GM08714 (cell line): ENCODE measurements around the gene LCN6.
"Not testable (repeated sequence)": the region's sequence is repeated elsewhere in the genome, so short reads cannot be mapped to it uniquely, and the experiment has no call there.

ENCODE experiments used
- H3K4me3 ChIP-seq: fragments of 200-500 bp; sonication (Bioruptor generic); 2 replicates; pipeline ENCODE4 v1.5.1; 2014; ENCODE audit warnings: mild to moderate bottlenecking, low read length, inconsistent platforms
- ZNF274 ChIP-seq: IDR thresholded peaks from 2 replicates; pipeline ENCODE4 v1.6.1; 2012; ENCODE audit warnings: mild to moderate bottlenecking, low read depth, low read length

The LCN6 gene, protein sequence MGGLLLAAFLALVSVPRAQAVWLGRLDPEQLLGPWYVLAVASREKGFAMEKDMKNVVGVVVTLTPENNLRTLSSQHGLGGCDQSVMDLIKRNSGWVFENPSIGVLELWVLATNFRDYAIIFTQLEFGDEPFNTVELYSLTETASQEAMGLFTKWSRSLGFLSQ

DNA sequence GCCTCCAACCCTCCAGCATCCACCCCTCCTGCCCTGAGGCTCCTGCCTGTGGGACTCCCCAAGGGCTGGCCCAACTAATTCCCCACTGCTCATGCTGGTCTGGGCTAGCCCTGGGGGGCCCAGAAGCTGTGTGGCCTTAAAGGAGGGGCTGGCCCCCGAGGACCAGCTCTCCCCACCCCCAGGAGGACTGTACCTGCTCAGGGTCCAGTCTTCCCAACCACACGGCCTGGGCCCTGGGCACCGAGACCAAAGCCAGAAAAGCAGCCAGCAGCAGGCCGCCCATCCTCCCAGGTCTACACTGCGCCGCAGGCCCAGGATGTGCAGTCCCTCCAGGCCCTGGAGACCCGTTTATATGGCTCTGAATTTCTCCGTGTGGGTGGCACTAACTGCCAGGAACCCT is at the start of gene LCN6:
TSS of gene LCN6 (minus strand) at position 325 of the 400 bp plus-strand sequence. CDS start at position 283, 42 bp downstream.
- no peak for TF ChIP-seq ZNF274
- no peak within 1 kb of the TSS for H3K4me3 ChIP-seq

DNA sequence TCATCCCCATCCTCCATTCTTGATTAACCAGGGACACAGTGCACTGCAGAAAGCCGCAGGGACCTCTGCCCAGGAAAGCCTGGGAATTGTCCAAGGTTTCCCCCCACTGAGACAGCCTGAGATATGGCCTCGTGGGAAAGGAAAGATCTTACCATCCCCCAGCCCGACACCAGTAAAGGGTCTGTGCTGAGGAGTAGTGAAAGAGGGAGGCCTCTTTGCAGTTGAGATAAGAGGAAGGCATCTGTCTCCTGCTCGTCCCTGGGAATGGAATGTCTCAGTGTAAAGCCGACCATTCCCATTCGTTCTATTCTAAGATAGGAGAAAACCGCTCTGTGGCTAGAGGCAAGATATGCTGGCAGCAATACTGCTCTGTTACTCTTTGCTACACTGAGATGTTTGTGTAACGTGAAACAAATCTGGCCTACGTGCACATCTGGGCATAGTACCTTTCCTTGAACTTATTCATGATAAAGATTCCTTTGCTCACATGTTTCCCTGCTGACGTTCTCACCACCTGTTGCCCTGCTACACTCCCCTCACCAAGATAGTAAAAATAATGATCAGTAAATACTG is 48.5 kb upstream of the LCN6 start:
- H3K4me3 ChIP-seq, result not testable (repeated sequence)

DNA sequence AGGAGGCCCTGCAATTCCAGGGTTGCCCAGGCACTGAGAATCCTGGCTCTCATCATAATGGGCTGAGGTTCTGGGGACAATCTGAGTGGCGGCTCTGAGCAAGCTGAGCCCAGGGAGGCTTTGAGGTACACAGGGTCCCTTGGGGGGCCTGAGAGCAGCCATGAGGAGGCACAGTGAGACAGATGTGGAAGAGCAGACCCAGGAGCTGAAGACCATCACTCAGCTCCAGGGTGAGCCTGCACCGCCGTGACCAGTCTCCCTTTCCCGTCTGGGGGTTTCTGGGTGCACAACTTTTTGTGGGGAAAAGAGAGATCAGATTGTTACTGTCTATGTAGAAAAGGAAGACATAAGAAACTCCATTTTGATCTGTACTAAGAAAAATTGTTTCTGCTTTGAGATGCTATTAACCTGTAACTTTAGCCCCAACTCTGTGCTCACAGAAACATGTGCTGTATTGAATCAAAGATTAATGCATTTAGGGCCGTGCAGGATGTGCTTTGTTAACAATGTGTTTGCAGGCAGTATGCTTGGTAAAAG is 48.0 kb upstream of the LCN6 start, which contains the start of gene CCDC183:
TSS of gene CCDC183 (plus strand) at position 101 of the 537 bp plus-strand sequence. CDS start at position 161, 60 bp downstream.
- TF ChIP-seq ZNF274, result no peak
- H3K4me3 ChIP-seq, result no peak within 1 kb of the TSS

DNA sequence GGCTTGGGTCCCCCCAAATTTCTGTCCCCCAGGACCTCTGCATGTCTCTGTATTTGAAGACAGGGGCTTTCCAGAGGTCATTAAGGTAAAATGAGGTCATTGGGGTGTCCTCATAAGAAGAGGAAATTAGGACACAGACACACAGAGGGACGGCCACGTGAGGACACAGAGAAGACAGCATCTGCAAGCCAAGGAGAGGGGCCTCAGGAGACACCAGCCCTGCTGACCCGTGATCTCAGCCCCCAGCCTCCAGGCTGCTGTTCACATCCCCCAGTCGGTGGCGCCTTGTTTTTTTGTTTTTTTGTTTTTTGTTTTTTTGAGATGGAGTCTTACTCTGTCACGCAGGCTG is 46.6 kb upstream of the LCN6 start:
- TF ChIP-seq ZNF274, result no peak
- no peak overlapping the region for H3K4me3 ChIP-seq

DNA sequence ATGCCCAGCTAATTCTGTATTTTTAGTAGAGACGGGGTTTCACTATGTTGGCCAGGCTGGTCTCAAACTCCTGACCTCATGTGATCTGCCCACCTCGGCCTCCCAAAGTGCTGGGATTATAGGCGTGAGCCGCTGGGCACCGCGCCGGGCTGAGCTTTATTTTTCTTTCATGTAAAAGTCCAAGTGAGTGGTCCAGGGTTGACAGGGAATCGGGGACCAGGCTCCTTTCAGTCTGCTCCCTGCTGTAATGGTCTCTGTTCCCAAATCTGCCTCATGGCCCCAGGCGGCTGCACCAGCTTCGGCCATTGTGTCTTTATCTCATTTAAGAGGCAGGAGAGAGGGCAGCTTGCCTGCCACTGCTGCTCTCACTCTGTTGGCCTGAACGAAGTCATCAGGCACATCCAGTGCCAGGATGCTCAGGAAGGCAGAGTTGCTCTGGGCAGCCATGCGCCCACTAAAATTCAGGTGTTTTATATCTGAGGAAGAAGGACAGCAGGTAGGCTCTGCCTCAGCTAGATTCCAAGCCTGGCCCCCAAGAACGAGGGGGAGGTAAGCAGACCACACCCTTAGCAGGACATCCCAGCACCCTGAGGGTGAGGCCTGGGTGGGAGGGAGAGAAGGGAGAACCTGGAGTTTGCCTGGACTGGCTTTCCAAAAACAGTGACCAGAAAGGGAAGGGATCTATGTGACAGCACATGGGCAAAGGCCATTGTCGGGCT is 46.1 kb upstream of the LCN6 start:
- H3K4me3 ChIP-seq, result no peak overlapping the region
- no peak for TF ChIP-seq ZNF274

DNA sequence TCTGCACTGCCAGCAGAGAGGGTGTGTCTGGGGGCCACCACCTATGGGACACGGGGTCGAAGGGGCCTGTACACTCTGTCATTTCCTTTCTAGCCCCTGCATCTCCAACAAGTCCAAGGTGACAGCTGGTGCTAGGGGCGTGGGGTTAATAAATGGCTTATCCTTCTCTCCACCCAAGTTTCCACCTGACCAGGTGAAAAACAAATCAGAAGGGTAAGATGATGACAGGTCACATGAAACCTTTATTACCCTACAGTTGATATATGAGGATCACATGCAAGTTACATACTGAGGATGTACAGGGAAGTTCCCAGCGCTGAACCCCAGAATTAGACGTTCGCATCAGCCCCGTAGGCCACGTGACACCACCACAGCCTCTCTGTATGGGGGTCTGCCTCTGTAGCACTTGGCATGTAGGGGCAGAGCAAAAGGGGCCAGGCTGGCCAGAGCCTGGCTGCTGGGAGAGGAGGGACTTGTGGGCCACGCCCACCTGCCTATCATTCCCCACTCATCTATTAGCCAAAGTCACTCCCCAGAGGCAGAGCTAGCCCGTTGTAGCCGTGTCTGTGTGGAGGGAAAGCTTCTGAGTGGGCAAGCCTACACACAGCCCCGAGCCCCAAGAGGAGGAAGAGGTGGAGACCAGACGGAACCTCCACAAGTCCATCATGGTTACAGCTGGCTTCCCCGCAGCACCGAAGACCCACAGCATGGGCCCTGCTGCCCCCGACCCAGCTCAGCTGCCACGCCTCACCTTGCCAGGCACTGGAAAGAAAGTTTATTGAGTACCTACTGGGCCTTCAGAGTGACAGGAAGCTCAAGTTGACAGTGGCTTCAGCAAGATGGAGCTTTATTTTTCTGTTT is 45.0 kb upstream of the LCN6 start:
- H3K4me3 ChIP-seq, result no peak overlapping the region
- no peak for TF ChIP-seq ZNF274

DNA sequence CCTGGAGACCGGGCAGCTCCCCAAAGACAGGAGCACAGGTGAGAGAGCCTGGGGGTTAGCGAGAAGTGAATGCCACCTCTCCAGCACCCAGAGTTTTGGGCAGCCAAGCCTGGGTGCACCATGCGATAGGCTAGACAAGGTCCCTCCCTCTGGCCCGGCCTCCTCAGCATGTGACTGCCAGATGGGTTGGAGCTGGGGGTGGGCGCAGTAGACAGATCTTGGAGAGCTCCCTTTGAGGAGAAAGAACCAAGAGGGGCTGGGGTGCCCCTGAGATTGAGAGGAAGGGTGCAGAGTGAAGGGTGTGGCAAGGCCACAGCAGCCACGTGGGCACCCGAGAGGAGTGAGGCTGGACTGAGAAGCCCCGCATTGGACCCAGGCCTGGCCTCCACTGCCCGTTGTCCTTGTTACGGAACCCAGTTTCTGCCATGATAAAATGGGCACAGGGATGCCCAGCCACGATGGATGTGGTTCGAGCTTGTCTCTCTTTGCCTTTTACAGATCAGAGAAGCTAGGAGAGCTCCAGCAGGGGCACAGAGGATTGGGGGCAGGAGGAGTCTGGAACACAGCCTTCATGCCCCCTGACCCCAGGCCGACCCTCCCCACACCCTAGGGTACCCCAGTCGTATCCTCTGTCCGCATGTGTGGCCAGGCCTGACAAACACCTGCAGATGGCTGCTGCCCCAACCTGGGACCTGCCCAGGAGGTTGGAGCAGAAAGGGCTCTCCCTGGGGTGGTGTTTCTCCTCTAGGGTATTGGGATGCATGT is 44.2 kb upstream of the LCN6 start:
- no peak for TF ChIP-seq ZNF274
- H3K4me3 ChIP-seq, result no peak overlapping the region

DNA sequence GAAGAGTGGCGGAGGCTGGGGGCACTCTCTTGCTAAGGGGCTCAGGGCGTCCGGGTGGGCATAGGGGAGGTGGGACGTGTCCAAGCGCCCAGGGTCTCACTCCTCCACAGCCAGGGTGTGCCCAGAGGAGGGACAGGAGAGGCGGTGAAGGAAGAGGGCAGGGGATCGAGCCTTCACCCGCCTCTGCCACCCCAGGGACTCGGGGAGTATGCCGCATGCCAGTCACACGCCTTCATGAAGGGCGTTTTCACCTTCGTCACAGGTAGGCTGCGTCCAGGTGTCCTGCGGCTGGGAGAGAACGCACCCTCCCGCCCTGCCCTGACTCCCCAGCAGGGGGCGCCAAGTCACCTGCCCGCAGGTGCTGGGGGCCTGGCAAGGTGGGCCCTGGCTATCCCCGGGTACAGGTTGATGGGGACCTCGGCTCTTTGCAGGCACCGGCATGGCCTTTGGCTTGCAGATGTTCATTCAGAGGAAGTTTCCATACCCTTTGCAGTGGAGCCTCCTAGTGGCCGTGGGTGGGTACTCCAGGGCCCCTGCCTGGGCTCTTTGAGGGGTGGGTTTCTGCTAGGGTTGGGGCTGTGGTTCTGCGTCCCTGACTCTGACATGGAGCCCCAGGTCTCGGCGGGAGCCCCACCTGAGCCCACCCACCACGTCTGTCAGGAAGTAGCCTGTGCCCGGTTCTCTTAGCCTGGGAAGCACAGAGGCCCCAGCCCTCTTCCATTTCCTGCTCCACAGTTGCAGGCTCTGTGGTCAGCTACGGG is 43.4 kb upstream of the LCN6 start:
- TF ChIP-seq ZNF274, result no peak
- peak overlapping the region; percentile 72 for H3K4me3 ChIP-seq

DNA sequence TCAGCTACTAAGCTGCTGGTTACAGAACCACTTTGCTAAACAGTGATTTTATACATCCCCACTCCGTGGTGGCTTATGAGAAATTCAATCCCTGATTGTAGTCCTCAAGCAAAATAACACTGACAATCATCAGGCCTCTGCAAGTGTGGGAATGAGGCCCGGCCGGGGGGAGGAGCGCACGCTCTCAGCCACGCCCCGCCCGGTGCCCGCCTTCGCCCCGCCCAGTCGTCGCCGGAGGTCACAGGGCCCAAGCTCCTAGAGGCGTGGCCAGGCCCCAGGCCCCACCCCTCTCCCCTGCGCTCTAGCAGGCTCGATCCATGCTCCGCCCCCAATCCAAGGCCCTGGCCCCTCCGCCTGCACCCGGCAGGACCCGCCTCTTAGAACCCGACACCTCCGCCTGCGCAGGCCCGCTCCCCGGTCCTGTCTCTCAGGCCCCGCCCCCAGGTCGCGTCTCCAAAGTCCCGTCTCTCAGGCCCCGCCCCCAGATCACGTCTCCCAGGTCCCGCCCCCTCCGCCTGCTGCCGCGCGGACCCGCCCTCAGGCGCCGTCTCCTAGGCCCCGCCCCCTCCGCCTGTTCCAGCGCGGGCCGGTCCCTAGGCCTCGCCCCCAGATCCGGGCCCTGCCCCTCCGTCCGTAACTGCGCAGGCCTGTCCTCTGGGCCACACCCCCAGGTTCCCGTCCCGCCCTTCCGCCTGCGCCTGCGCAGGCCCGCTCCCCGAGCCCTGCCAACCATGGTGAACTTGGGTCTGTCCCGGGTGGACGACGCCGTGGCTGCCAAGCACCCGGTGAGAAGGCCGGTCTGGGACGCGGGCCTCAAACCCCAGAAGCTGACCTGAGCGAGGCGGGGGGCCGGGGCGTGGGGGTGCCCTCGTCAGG is 42.6 kb upstream of the LCN6 start, which contains the start of gene TMEM141:
TSS of gene TMEM141 (plus strand) at position 705 of the 876 bp plus-strand sequence. CDS start at position 732, 27 bp downstream.
- H3K4me3 ChIP-seq, result peak within 1 kb of the TSS; percentile 72

DNA sequence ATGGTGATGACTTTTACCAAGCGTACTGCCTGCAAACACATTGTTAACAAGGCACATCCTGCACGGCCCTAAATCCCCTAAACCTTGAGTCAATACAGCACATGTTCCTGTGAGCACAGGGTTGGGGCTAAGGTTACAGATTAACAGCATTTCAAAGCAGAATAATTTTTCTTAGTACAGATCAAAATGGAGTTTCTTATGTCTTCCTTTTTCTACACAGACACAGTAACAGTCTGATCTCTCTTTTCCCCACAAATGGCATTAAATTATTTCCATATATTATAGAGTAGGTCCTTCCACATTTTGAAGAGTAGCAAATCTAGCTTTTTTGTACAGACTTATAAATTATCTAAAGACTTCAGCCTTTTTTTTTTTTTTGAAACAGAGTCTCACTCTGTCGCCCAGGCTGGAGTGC is 41.2 kb upstream of the LCN6 start:
- H3K4me3 ChIP-seq, result no peak overlapping the region
- TF ChIP-seq ZNF274, result no peak

More for the DNA sequence above, 42.6 kb upstream of the LCN6 start, which contains the start of gene TMEM141:
- no peak for TF ChIP-seq ZNF274

DNA sequence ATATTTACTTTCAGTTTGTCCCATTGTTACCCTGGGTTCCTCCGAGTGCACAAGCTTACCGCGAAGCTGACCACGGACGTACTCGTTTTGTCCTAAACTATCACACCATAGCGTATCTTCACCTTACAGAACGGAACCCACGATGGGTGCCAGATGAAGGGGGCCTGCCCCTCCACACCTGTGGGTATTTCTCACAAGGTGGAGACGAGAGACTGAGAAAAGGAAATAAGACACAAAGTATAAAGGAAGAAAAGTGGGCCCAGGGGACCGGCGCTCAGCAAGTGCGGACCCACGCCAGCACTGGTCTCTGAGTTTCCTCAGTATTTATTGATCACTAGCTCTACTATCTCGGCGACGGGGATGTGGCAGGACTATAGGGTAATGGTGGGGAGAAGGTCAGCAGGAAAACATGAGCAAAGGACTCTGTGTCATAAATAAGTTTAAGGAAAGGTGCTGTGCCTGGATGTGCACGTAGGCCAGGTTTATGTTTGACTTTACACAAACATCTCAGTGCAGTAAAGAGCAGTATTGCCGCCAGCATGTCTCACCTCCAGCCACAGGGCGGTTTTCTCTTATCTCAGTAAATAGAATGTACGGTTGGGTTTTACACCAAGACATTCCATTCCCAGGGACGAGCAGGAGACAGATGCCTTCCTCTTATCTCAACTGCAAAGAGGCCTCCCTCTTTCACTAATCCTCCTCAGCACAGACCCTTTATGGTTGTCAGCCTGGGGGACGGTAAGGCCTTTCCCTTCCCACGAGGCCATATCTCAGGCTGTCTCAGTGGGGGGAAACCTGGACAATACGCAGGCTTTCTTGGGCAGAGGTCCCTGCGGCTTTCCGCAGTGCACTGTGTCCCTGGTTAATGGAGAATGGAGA is 40.6 kb upstream of the LCN6 start:
- not testable (repeated sequence) for H3K4me3 ChIP-seq
